ENCODE results near the gene COL27A1. TPM values are rescaled to one million over a fixed set of nuclear protein-coding genes. Genes with fewer than 3 reads are reported as not detected.

Gene COL27A1
- total RNA-seq, 1 donor = 2.1 TPM

DNA sequence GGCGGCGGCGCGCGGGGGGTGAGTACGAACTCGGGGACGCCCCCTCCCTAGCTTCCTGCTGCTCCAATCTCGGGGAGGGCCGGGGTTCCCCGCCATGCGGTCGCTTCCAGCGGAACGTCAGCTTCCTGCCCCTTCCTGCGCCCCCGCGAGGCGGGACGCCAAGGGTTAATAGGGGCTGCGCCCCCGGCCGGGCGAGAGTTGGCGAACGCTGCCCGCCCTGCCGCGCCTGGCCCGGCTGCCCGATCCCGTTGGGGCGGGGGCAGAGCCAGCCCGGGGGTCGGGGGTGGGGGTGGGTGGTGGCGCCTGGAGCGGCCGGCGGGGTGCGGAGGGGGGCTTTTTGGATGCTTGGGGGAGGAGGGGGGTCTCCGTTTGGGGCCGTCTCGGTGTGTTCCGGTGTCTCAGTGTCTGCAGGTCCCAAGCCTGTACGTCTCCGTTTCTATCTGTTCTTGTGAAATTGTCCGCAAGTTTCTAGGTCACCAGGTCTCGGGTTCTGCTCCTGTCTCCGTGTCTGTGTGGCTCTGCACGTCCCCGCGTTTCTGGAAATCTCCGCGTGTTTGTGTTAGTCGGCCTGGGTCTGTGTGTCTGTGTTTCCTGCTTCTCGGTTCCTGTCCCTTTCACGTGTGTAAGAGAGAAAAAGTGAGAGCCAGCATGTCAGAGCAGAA, 789 bp downstream of the COL27A1 start:
- no peak for DNase-seq (ENCODE audit: low read depth)
- peak overlapping the region; percentile 76 for H3K4me3 ChIP-seq (ENCODE audit: low read depth, low read length)
- TF ChIP-seq, protein P1, sequence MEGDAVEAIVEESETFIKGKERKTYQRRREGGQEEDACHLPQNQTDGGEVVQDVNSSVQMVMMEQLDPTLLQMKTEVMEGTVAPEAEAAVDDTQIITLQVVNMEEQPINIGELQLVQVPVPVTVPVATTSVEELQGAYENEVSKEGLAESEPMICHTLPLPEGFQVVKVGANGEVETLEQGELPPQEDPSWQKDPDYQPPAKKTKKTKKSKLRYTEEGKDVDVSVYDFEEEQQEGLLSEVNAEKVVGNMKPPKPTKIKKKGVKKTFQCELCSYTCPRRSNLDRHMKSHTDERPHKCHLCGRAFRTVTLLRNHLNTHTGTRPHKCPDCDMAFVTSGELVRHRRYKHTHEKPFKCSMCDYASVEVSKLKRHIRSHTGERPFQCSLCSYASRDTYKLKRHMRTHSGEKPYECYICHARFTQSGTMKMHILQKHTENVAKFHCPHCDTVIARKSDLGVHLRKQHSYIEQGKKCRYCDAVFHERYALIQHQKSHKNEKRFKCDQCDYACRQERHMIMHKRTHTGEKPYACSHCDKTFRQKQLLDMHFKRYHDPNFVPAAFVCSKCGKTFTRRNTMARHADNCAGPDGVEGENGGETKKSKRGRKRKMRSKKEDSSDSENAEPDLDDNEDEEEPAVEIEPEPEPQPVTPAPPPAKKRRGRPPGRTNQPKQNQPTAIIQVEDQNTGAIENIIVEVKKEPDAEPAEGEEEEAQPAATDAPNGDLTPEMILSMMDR (IDR thresholded peaks at IDR 0.05; ENCODE audit: insufficient read depth, low read length) = no peak

DNA sequence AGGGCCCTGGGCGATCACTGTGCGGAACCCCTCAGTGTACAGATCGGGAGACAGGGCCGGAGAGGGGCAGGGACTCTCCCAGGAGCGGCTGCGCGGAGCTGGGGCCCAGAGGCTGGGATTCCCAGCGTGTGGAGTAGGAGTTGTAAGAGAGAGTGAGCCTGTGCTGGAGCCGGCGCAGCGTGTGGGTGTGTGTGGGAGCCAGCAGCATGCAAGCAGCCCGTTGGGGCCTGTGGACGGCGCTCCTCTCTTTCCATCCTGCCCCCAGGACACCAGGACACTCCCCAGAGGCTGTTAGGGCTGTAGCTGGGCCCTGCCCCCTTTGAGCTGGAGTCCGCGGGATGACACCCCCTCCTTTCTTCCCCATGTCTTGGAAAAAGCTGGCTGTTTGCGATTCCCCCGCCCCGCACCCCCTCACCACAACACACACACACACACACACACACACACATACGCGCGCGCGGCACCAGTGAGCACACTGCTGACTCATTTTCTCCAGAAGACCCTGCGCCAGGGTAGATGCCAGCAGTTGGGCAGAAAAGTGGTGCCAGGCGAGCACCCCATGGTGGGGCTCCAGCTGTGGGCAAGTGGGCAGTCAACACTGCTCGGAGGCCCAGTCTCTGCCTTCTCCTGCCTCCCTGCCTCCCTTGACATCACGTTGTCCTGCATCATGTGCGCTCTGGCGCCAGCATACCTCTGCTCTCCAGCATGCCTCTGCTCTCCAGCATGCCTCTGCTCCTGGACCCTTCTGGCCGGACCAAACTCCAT, 1.5 kb downstream of the COL27A1 start:
- H3K4me3 ChIP-seq (ENCODE audit: low read depth, low read length) = peak overlapping the region; percentile 76
- DNase-seq (ENCODE audit: low read depth) = peak; percentile 68
- TF ChIP-seq, protein P1 (IDR thresholded peaks at IDR 0.05; ENCODE audit: insufficient read depth, low read length) = no peak

DNA sequence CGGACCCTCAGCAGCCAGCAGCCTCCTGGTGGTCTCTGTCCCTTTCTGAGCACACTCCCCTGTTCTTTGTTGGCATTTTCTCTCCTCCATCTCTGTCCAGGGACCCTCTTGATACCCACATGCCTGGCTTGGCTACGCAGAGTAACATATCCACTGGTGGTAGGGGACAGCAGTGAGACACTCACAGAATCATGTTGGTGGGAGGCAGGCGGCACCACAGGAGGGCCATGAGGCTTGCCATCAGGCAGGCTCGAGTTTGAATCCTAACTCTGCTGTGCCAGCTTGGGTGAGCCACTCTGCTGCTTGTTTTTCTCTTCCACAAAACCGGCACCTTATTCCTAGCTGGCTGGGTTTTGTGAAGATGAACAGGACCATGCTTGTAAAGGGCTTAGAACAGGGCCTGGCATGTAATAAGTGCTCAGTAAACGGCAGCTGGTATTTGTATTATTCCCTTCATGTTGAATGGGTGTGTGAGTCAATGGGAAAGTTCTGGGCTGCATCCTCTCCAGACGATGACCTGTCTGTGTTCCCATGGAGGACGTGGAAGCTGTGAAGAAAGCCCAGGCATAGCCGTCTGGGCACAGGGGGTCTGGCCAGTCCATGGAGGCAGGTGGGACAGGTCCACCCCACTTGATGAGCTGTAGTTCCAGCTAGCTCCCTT, 2.3 kb downstream of the COL27A1 start:
- no peak overlapping the region for H3K4me3 ChIP-seq (ENCODE audit: low read depth, low read length)
- TF ChIP-seq, protein P1 (IDR thresholded peaks at IDR 0.05; ENCODE audit: insufficient read depth, low read length) = no peak
- DNase-seq (ENCODE audit: low read depth) = no peak

DNA sequence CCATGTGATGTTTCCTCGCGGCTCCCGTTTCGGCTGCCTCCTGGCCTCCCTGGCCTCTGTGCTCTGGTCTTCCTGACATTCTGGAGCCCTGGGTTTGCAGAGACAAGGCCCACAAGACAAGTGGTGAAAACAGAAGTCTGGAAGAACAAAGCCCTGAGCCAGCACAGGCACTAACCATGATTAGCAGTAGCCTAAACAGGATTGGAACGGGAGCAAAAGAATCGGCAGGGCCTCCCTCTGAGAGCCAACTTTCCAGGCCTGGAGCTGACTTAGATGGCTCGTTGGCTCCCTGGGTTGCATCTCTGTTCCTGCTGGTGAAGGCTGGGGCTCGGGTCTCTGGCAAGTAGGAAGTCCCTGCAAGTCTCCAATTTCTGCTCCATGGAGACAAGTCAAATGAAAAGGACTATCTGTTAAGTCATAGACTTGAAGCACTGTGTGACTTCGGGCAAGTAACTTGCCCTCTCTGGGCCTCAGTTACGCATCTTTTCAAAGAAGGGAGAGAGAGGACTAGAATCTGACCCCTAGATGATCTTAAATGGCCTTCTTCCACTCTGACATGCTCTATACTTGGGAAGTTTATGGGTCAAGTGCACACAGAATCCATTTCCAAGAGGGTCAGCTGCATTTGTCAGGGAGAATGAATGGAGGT, 3.3 kb downstream of the COL27A1 start:
- no peak overlapping the region for H3K4me3 ChIP-seq (ENCODE audit: low read depth, low read length)
- TF ChIP-seq, protein P1 (IDR thresholded peaks at IDR 0.05; ENCODE audit: insufficient read depth, low read length) = no peak
- DNase-seq (ENCODE audit: low read depth) = no peak

DNA sequence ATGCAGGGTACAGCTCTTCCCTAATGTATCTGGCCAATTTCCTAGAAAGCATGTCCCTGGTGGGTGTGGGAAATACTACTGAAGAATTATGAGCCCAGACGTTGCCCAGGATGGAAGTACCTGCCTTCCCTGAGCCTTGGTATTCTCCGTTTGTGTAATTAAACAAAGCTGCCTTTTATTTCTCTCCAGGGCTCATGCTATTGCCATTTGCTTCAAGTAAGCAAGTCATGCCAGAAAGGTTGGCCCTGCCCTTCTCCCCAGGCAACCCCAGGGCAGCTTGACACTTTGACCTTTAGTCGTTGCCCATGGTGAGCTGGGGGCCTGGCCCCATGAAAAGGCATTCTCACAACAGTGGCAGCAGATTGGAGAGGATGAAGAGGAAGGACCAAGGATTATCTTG, 4.4 kb downstream of the COL27A1 start:
- DNase-seq (ENCODE audit: low read depth) = no peak
- TF ChIP-seq, protein P1 (IDR thresholded peaks at IDR 0.05; ENCODE audit: insufficient read depth, low read length) = no peak
- H3K4me3 ChIP-seq (ENCODE audit: low read depth, low read length) = no peak overlapping the region

DNA sequence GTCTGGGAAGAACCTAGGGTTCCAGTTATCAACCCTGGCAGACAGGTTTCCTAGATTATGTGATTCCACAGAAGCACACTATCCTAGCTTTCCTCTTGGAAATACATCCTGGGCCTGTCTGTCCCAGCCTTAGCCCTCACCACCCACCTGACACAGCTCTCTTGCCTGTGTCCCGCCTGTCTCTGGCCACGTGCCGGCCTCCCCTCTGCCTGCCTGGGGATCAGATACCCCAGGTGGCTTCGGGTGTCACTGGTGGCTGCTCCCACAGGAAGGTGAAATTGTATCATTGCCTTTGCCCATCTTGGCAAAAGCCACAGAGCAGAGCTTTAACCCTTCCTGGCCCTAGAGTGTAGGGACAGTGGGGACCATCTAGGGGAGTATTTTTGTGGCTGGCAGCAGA, 6.2 kb downstream of the COL27A1 start:
- DNase-seq (ENCODE audit: low read depth) = no peak
- H3K4me3 ChIP-seq (ENCODE audit: low read depth, low read length) = no peak overlapping the region
- TF ChIP-seq, protein P1 (IDR thresholded peaks at IDR 0.05; ENCODE audit: insufficient read depth, low read length) = no peak

All from fibroblast of the aortic adventitia (primary cell).